ENCODE results near the gene VAT1L. TPM values are rescaled to one million over a fixed set of nuclear protein-coding genes. Genes with fewer than 3 reads are reported as not detected.

VAT1L gene
- total RNA-seq, 1 donor from 2014 or later: 6.4 TPM

DNA sequence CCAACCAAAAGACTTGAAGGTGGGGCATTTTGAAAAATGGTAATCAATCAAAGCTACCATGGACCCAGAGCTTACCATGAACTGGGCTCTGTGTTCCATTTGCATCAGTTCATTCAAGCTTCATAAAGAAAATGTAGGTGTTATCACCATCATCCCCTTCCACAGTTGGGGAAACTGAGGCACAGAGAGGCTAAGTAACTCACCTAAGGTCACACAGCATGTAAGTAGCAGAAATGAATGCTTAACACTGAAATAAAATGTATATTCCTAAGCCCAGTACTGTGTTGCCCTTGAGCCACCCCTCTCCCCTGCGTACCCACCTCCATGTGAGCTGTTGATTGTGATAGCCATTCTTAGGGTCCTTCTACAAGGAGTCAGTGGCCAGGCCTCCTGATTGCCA lies 83.6 kb downstream of the VAT1L start:
- H3K27ac ChIP-seq: no peak overlapping the region
- no peaks in the 10 kb centered on the region for H3K36me3 ChIP-seq
- no peak overlapping the region for H3K4me3 ChIP-seq
- no peaks in the 10 kb centered on the region for H3K9me3 ChIP-seq
- TF ChIP-seq POLR2AphosphoS5 (IDR thresholded peaks at IDR 0.05; ENCODE audit: insufficient read depth in 1 of 2, low read depth in 1 of 2) (no peak), POLR2A (IDR thresholded peaks at IDR 0.05) (no peak)
- TF ChIP-seq, protein P1, sequence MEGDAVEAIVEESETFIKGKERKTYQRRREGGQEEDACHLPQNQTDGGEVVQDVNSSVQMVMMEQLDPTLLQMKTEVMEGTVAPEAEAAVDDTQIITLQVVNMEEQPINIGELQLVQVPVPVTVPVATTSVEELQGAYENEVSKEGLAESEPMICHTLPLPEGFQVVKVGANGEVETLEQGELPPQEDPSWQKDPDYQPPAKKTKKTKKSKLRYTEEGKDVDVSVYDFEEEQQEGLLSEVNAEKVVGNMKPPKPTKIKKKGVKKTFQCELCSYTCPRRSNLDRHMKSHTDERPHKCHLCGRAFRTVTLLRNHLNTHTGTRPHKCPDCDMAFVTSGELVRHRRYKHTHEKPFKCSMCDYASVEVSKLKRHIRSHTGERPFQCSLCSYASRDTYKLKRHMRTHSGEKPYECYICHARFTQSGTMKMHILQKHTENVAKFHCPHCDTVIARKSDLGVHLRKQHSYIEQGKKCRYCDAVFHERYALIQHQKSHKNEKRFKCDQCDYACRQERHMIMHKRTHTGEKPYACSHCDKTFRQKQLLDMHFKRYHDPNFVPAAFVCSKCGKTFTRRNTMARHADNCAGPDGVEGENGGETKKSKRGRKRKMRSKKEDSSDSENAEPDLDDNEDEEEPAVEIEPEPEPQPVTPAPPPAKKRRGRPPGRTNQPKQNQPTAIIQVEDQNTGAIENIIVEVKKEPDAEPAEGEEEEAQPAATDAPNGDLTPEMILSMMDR (IDR thresholded peaks at IDR 0.05): no peak
- intact Hi-C loops (cut with DNase I): no loop called here
- DNase-seq (ENCODE audit: extremely low spot score in 2 of 2): no peak
- H3K27me3 ChIP-seq: no peaks in the 10 kb centered on the region
- peaks cover 8% of the 10 kb centered on the region for H3K4me1 ChIP-seq

DNA sequence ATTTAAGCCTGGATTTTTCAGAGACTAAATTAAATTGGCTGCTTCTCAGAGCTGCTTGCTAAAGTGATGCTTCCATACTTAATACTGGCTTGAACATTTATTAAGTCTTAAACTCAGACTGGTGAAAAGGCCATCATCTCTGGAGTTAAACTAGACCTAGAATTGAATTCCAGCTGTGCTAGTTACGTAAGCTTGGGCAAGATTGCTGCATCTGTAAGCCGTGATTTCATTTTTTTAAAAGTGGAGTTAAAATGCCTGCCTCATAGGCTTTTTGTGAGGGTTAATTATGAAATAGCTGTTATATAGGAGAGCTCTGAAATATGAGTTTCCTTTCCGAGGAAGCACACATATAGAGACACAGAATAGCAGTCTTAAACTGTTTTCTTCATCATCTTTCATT lies 84.7 kb downstream of the VAT1L start:
- Histone ChIP-seq H3K36me3 (no peaks in the 10 kb centered on the region), H3K27ac (no peak overlapping the region), H3K27me3 (no peaks in the 10 kb centered on the region), H3K4me3 (no peak overlapping the region), H3K4me1 (peaks cover 8% of the 10 kb centered on the region), H3K9me3 (no peaks in the 10 kb centered on the region)
- DNase-seq (ENCODE audit: extremely low spot score in 2 of 2): no peak
- TF ChIP-seq POLR2A (IDR thresholded peaks at IDR 0.05): no peak
- no peak for TF ChIP-seq POLR2AphosphoS5 (IDR thresholded peaks at IDR 0.05; ENCODE audit: insufficient read depth in 1 of 2, low read depth in 1 of 2)
- TF ChIP-seq, protein P1 (IDR thresholded peaks at IDR 0.05): no peak
- intact Hi-C loops (cut with DNase I): no loop called here

DNA sequence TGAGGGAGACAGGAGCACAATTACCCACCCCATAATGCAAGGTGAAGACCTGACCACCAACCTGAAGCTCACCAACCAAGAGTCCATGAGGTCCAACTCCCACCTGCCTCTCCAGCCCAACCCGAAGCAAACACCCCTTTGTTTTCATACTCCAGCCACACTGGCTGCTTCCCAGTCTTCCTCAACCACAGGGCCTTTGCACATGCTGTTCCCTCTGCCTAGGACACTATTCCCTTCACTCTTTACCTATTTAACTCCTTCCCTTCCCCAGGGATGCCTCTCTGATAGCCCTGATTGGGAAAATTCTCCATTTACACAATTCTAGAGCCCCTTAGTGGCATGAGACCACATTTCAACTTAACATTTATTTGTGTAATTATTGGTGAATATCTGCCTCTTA lies 86.0 kb downstream of the VAT1L start:
- no peaks in the 10 kb centered on the region for H3K9me3 ChIP-seq
- H3K27me3 ChIP-seq: no peaks in the 10 kb centered on the region
- intact Hi-C loops (cut with DNase I): no loop called here
- no peaks in the 10 kb centered on the region for H3K36me3 ChIP-seq
- H3K4me1 ChIP-seq: peaks cover 8% of the 10 kb centered on the region
- H3K27ac ChIP-seq: no peak overlapping the region
- DNase-seq (ENCODE audit: extremely low spot score in 2 of 2): no peak
- H3K4me3 ChIP-seq: no peak overlapping the region
- TF ChIP-seq POLR2AphosphoS5 (IDR thresholded peaks at IDR 0.05; ENCODE audit: insufficient read depth in 1 of 2, low read depth in 1 of 2): no peak

DNA sequence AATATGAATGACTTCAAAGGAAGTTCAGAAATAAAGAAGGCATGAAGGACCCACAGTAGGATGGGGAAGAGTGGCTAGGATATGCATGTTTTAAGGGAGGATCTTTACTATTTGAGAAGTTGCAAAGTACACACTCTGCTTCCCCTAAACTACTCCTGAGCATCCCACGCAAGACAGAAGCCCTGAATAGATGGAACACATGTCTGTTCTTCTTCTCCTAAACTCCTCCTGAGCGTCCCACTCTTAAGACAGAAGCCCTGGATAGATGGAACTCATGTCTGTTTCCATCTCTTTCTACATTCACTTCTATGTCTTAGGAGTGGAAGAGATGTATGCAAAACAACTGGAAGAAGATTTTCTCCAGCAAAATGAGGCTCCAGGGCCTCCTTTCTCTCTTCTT lies 88.4 kb downstream of the VAT1L start:
- no peak for DNase-seq (ENCODE audit: extremely low spot score in 2 of 2)
- intact Hi-C loops (cut with DNase I): no loop called here
- TF ChIP-seq, protein P1 (IDR thresholded peaks at IDR 0.05): no peak
- TF ChIP-seq POLR2A (IDR thresholded peaks at IDR 0.05): no peak
- no peak for TF ChIP-seq POLR2AphosphoS5 (IDR thresholded peaks at IDR 0.05; ENCODE audit: insufficient read depth in 1 of 2, low read depth in 1 of 2)
- H3K27me3 ChIP-seq: no peaks in the 10 kb centered on the region
- no peaks in the 10 kb centered on the region for H3K36me3 ChIP-seq
- no peak overlapping the region for H3K4me3 ChIP-seq
- no peaks in the 10 kb centered on the region for H3K4me1 ChIP-seq
- no peak overlapping the region for H3K27ac ChIP-seq
- H3K9me3 ChIP-seq: no peaks in the 10 kb centered on the region

DNA sequence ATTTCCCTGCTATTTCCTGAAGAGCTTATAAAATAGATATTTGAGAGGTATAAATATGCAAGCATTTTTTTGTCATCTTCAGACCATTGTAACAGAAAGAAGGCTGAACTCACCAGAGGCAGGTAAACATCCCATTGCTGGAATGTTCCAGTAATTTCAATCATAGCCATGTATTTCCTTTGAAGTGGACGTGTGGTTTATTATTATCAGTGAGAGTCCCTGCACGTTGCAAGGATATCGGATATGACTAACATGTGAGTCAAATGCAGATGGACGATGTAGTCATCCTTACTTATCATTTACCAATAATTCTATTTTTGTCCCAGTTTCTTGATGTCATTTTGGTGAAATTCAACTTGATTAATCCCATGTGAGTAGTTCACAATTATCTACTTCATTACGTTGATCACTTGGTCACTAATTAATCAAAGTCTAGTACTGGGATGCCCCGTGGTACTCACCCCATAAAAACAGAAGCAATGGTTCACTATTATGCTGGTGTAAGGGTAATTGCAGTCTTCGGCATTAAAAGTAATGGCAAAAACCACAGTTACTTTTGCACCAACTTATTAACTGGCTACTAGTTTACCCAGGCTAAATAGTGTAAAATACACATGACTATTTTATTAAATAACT lies 89.5 kb downstream of the VAT1L start:
- no peaks in the 10 kb centered on the region for H3K36me3 ChIP-seq
- no peak overlapping the region for H3K27ac ChIP-seq
- H3K27me3 ChIP-seq: no peaks in the 10 kb centered on the region
- no peaks in the 10 kb centered on the region for H3K9me3 ChIP-seq
- TF ChIP-seq POLR2A (IDR thresholded peaks at IDR 0.05) (no peak), POLR2AphosphoS5 (IDR thresholded peaks at IDR 0.05; ENCODE audit: insufficient read depth in 1 of 2, low read depth in 1 of 2) (no peak)
- TF ChIP-seq, protein P1 (IDR thresholded peaks at IDR 0.05): no peak
- H3K4me3 ChIP-seq: no peak overlapping the region
- DNase-seq (ENCODE audit: extremely low spot score in 2 of 2): no peak
- H3K4me1 ChIP-seq: no peaks in the 10 kb centered on the region
- intact Hi-C loops (cut with DNase I): no loop called here

Measured in vagina (tissue), 2 donors.